IPS DF 19.7 (cell line): ENCODE results near the gene KIR3DL3.
"Not testable (repeated sequence)": the region's sequence is repeated elsewhere in the genome, so short reads cannot be mapped to it uniquely, and the experiment has no call there.

Experiments
- DNase-seq: peaks from one replicate; pipeline ENCODE4 v3.0.0-alpha.2; 2013; ENCODE audit warnings: low read depth, low spot score

KIR3DL3 gene

GRCh38 chr19:54731191-54731590 lies 6.9 kb downstream of the KIR3DL3 start:
- DNase-seq, result no peak

GRCh38 chr19:54738306-54738705 lies 14.1 kb downstream of the KIR3DL3 start, which contains the start of gene KIR2DL3:
Gene KIR2DL3 (plus strand): TSS chr19:54738513. CDS start chr19:54738546, 33 bp downstream.
- not testable (repeated sequence) for DNase-seq

- no peak for DNase-seq
These were observed 14.5 kb downstream of the KIR3DL3 start for GRCh38 chr19:54738715-54739114.

GRCh38 chr19:54739587-54740497 lies 15.6 kb downstream of the KIR3DL3 start:
- DNase-seq, result no peak

- DNase-seq, result not testable (repeated sequence)
These were observed 17.7 kb downstream of the KIR3DL3 start for GRCh38 chr19:54741950-54742349.

GRCh38 chr19:54744080-54744479 lies 19.8 kb downstream of the KIR3DL3 start:
- DNase-seq, result not testable (repeated sequence)

GRCh38 chr19:54747614-54748322 lies 23.5 kb downstream of the KIR3DL3 start:
- DNase-seq, result not testable (repeated sequence)

GRCh38 chr19:54750276-54750675 lies 26.0 kb downstream of the KIR3DL3 start:
- DNase-seq, result not testable (repeated sequence)

GRCh38 chr19:54756204-54757110 lies 32.2 kb downstream of the KIR3DL3 start:
- not testable (repeated sequence) for DNase-seq

- DNase-seq, result not testable (repeated sequence)
These were observed 34.3 kb downstream of the KIR3DL3 start for GRCh38 chr19:54758577-54758976.

GRCh38 chr19:54764219-54764618 lies 40.0 kb downstream of the KIR3DL3 start:
- not testable (repeated sequence) for DNase-seq

- DNase-seq, result not testable (repeated sequence)
These were observed 42.2 kb downstream of the KIR3DL3 start for GRCh38 chr19:54766464-54766863.

GRCh38 chr19:54769646-54770045 lies 45.4 kb downstream of the KIR3DL3 start, which contains the start of gene KIR2DL1:
Gene KIR2DL1 (plus strand): TSS chr19:54769793. CDS start chr19:54769851, 58 bp downstream.
- not testable (repeated sequence) for DNase-seq

- DNase-seq, result not testable (repeated sequence)
These were observed 46.3 kb downstream of the KIR3DL3 start for GRCh38 chr19:54770511-54770910.

GRCh38 chr19:54771018-54771960 lies 47.0 kb downstream of the KIR3DL3 start:
- not testable (repeated sequence) for DNase-seq

GRCh38 chr19:54772666-54773065 lies 48.4 kb downstream of the KIR3DL3 start:
- not testable (repeated sequence) for DNase-seq

GRCh38 chr19:54775095-54775815 lies 51.0 kb downstream of the KIR3DL3 start:
- not testable (repeated sequence) for DNase-seq

- not testable (repeated sequence) for DNase-seq
These were observed 51.6 kb downstream of the KIR3DL3 start for GRCh38 chr19:54775830-54776229.

- not testable (repeated sequence) for DNase-seq
These were observed 53.6 kb downstream of the KIR3DL3 start for GRCh38 chr19:54777851-54778250.
